ENCODE results near the gene IGF1R.

The IGF1R gene

DNA sequence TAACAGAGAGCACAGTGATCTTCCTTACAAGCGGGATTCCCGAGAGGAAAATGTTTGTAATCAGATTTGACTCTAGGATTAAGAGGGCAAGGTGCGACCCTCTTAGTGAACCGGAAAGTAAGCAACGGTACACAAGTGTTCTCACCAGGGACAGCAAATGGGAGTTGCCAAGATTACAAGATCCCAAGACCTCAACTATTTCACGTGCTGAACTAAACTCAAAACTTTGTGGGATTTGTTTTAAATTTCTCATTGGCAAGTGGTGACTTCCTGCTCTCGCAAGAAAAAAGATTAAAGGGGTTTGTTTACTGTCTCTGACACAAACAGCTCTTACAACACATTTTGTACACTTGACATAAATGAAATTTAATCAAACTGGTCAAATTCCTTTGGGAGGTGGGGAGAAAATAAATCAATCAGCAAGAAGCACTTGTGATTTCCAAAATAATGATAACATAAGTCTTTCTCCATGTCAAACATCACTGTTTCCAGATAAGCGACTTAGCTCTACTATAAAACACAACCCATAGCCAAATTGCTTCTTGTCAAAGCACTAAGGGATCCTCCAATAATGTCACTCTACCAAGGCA, 361.5 kb downstream of the IGF1R start:
- TF ChIP-seq, protein P1, sequence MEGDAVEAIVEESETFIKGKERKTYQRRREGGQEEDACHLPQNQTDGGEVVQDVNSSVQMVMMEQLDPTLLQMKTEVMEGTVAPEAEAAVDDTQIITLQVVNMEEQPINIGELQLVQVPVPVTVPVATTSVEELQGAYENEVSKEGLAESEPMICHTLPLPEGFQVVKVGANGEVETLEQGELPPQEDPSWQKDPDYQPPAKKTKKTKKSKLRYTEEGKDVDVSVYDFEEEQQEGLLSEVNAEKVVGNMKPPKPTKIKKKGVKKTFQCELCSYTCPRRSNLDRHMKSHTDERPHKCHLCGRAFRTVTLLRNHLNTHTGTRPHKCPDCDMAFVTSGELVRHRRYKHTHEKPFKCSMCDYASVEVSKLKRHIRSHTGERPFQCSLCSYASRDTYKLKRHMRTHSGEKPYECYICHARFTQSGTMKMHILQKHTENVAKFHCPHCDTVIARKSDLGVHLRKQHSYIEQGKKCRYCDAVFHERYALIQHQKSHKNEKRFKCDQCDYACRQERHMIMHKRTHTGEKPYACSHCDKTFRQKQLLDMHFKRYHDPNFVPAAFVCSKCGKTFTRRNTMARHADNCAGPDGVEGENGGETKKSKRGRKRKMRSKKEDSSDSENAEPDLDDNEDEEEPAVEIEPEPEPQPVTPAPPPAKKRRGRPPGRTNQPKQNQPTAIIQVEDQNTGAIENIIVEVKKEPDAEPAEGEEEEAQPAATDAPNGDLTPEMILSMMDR (IDR thresholded peaks at IDR 0.05; ENCODE audit: poor library complexity, severe bottlenecking), result no peak
- no peaks in the 10 kb centered on the region for H3K9me3 ChIP-seq (ENCODE audit: severe bottlenecking)
- no peaks in the 10 kb centered on the region for H3K4me1 ChIP-seq (ENCODE audit: insufficient read depth, poor library complexity, severe bottlenecking)
- no peak overlapping the region for H3K27ac ChIP-seq (ENCODE audit: poor library complexity, severe bottlenecking)
- no peaks in the 10 kb centered on the region for H3K27me3 ChIP-seq (ENCODE audit: insufficient read depth, poor library complexity, severe bottlenecking)
- ATAC-seq (ENCODE audit: low read depth) (no peak), DNase-seq (ENCODE audit: low spot score) (no peak)
- H3K4me3 ChIP-seq (ENCODE audit: severe bottlenecking), result no peak overlapping the region
- no peaks in the 10 kb centered on the region for H3K36me3 ChIP-seq (ENCODE audit: low read depth)

- H3K4me1 ChIP-seq (ENCODE audit: insufficient read depth, poor library complexity, severe bottlenecking), result no peaks in the 10 kb centered on the region
- ATAC-seq (ENCODE audit: low read depth), result no peak
- no peaks in the 10 kb centered on the region for H3K36me3 ChIP-seq (ENCODE audit: low read depth)
- H3K27me3 ChIP-seq (ENCODE audit: insufficient read depth, poor library complexity, severe bottlenecking), result no peaks in the 10 kb centered on the region
- H3K4me3 ChIP-seq (ENCODE audit: severe bottlenecking), result no peak overlapping the region
- TF ChIP-seq, protein P1 (IDR thresholded peaks at IDR 0.05; ENCODE audit: poor library complexity, severe bottlenecking), result no peak
- DNase-seq (ENCODE audit: low spot score), result no peak
- H3K27ac ChIP-seq (ENCODE audit: poor library complexity, severe bottlenecking), result no peak overlapping the region
- H3K9me3 ChIP-seq (ENCODE audit: severe bottlenecking), result no peaks in the 10 kb centered on the region
Observed at GRCh38 chr15:99010768-99011167, 362.4 kb downstream of the IGF1R start.
